DMS53 treated with DMSO at 0.1 percent for 48 hours (cell line): Measurements from ENCODE around the gene FNBP1.
"Not testable (repeated sequence)": the region's sequence is repeated elsewhere in the genome, so short reads cannot be mapped to it uniquely, and the experiment has no call there.

Experiments used
- DNase-seq: peaks from one replicate; lab custom pipeline; 2025; ENCODE audit not compliant: unreplicated experiment; lab: John Stamatoyannopoulos, UW

FNBP1 gene

GRCh38 chr9:129962889-129963703, 79.9 kb downstream of the FNBP1 start:
- peak; percentile 11 for DNase-seq

GRCh38 chr9:129962451-129962864, 80.5 kb downstream of the FNBP1 start:
- no peak for DNase-seq

- no peak for DNase-seq
Measured at GRCh38 chr9:129958796-129959195, 84.2 kb downstream of the FNBP1 start.

DNA sequence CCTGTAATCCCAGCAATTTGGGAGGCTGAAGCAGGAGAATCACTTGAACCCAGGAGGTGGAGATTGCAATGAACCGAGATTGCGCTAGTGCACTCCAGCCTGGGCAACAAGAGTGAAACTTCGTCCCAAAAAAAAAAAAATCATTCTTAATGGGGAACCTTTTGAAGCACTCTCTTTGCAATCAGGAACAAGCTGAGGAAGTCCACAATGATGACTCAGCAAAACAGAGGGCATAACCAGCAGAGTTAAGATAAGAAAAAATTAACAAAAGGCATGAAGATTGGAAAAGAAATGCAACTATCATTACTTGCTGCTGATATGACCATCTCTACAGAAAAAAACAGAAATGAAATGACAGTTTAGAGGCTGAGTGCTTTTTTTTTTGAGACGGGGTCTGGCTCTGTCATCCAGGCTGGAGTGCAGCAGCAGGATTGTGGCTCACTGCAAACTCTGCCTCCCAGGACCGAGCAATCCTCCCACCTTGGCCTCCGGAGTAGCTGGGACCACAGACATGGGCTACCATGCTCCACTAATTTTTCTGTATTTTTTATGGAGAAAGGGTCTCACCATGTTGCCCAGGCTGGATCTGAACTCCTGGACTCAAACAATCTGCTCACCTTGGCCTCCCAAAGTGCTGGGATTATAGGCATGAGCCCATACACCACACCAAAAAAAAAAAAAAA, 88.0 kb downstream of the FNBP1 start:
- DNase-seq = no peak

- DNase-seq = no peak
Measured at GRCh38 chr9:129953736-129954135, 89.3 kb downstream of the FNBP1 start.

DNA sequence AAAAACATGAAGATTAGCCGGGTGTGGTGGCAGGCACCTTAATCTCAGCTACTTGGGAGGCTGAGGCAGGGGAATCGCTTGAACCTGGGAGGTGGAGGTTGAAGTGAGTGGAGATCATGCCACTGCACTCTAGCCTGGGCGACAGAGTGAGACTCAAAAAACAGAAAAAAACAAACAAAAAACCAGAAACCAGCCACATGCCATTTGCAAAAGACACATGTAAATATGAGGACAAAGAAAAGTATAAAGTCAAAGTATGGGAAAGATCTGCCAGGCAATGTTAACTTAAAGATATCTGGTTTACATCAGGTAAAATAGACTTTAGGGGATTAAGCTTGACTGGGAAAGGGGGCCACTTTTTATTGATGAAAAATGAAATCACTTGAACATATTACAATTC, 90.7 kb downstream of the FNBP1 start:
- DNase-seq = no peak

- no peak for DNase-seq
Measured at GRCh38 chr9:129949821-129950220, 93.2 kb downstream of the FNBP1 start.

DNA sequence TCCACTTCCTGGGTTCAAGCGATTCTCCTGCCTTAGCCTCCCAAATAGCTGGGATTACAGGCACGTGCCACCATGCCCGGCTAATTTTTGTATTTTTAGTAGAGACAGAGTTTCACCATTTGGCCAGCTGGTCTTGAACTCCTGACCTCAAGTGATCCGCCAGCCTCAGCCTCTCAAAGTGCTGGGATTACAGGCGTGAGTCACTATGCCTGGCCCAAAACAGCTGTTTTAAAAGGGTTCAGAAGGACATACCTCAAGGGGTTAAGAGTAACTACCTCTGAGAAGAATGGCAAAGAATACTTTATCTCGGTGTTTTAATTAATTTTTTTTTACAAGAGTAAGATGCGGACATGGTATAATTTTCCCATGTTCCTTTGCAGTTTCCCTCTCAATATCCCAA, 94.4 kb downstream of the FNBP1 start:
- DNase-seq = not testable (repeated sequence)

DNA sequence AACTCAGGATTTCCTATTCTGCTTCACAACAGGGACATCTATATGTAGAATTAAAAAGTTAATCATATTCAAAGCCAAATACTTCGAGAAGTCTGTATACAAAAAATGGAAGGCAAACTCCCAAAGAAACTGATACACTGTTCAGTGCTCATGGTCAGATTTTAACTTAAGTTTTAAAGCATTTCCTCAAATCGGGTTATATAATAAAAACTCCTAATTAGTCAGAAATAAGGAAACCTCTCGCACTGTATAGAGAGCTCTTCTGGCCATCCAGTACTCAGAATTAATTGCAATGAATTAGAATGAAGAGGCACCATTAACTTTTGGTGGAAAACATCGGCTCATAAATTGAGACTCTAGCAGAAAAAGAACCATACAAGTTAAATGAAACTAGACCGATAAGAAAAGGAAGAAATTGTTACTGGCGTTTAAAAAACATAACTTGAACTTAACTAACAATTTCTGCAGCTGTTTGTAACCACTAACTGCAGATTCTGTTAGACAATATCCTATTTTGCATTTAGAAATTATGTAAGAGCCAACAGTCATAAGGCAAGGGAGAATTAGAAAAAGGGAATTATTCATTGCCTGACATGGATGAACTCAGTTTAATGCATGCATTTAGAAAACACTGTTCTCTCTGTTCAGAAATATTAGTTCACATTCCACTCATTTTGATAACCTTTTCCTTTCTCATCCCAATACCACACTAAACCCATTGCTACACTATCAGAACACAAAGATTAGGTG, 96.6 kb downstream of the FNBP1 start:
- no peak for DNase-seq

DNA sequence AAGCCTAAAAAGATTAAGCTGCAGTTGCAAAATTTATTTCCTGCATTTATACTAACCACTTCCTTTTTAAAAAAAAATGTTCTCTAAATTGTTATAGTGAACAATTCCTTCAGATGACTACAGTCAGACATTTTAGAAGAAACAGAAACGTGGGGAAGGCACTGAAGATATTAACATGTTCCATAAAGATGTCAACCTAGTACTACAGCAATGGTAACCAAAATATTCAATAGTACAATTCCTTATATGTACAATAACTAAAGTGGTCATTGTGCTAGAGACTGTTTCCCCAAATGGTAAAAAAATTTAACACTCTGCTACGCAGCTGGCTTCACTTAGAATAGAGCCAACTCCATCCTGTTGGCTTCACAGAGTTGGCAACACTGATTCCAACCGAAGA, 97.7 kb downstream of the FNBP1 start:
- DNase-seq = no peak

DNA sequence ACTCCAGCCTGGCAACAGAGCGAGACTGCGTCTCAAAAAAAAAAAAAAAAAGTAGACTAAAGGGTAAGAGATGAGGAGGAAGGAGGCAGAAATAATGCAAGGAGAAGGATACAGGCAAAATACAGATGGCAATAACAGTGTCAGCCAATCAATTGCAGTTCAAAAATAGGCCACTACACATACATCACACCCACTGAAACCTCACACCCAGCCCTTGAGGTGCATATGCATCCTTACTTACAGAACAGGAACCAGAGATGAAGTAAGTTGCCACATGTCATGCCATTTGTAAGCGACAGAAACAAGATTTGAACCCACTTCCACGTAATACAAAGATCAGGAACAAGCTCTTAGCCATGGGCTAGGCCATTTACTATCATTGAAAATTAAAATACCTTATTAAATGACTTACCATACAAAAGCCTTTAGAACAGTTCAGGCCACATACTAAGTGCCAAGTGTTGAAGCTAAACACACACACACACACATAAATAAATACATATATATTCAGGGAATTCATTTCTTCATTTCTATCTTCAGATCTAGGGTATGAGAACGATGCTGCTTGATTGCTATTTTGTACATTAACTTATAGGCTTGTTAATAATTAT, 98.4 kb downstream of the FNBP1 start:
- DNase-seq = no peak

DNA sequence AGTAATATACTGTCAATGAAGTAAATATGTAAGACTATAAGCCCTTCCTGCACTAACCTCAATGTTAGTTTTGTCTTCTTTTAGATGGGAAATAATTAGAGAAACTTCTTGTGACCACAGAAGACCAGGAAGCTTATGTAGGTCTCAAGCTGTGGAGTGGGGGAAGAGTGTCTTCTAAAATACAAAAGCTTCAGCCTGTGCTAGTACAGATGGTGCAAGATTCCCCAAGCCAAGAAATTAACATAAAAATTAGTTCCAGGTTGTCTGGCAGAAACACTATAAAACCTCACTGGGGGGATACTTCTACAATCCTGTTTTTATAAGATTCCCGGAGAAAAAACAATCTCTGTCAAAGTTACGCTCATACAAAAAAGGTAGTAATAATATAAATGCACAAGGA, 103.6 kb downstream of the FNBP1 start:
- no peak for DNase-seq

- no peak for DNase-seq
Measured at GRCh38 chr9:129938291-129938979, 104.6 kb downstream of the FNBP1 start.

GRCh38 chr9:129937879-129938278, 105.1 kb downstream of the FNBP1 start:
- DNase-seq = not testable (repeated sequence)

GRCh38 chr9:129936222-129936621, 106.8 kb downstream of the FNBP1 start:
- no peak for DNase-seq

GRCh38 chr9:129934780-129935179, 108.2 kb downstream of the FNBP1 start:
- no peak for DNase-seq

DNA sequence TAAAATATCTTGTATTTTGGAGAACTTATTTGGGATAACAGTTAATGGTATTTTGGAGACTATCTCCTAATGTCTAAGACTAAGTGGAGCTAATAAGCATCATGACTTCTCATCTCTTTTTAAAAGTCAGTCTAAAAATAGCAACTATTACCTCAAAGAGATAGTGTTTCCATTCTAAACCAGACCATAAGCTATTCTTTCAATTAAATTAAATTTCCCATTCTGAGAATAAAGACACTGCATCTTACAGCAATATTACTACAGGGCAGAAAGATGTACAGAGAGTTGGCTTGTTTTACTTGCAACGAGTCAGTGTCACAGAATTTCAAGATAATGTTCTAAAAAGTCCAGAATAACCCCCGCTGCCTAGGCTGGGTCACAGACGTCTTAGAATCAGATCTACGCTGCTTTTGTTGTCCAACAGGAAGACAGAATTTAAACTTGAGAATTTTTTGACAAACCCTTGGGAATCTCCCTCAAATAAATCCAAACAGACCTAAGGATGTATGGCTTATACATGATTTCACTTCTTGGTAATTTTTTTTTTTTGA, 108.9 kb downstream of the FNBP1 start:
- DNase-seq = no peak

DNA sequence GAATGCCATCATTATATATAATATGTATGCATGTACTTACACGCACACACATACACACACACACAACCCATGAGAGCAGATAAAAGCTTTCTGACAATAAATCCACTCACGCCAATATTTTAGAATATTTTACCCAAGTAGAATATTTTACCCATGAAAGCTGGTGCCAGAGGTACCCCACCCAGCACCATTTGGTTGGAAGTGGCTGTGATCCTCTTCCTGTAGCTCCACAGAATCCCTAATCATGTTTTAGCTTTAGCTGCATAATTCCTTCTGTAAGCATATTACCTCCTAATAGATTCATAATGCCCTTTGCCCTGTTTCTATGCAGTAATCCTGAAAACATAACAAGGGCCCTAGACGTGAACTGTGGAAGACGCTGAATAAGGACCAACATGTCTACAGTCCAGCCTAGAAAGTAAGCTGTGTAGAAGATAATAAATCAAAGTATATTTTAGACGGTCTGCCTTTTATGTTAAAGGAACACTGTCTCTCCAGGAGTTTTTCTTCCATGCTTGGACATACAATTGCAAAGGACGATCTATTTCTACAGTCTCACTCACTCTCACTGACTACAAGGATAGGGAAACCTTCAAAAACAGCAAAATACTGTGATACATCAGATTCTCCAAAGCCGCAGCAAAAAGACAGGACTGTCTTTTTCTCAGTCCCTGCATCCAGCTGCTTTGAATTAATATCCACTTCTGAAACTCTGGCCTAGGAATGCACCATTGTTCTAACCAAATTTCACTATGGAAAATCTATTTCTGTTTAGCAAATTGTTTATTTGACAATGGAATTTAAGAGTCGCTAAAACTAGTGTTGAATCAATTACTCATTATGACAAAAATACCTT, 109.6 kb downstream of the FNBP1 start:
- DNase-seq = no peak

DNA sequence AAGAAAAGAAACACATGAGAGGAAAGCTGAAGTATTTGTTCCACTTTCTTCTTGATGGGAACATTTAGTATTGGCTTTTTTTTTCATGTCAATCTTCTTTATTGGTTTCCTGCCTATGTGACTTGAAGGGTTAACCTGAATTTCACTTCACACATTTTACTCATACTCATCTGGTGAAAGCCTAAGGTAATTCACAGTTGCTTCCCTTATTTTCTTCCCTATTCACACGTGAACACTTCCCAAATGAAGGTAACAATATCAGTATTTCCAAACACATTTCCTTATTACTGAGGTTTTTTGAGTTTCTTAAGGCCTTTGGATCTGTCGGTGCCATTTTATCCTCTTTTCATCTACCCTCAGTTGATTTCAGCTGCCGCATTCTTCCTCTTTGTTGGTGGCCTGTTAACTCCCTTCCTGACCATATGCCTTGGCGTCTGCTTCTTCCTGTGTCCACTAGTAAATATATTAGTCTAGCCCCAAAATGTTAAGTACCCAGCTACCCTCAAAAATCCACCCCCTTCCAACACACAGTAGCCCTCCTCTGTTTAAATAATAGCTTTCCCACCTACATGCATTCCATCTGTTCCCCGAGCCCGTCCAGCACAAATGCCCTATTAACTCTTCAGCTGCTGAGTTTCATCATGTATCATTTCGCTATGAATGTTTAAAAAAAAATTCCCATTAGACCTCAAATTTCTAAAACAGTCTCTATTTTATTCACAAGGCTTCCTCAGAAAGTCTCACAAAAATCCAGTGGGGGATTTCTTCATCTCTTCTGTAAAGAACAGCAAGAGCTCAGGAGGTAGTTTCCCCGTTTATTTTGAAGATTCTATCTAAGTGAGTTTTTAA, 110.5 kb downstream of the FNBP1 start:
- no peak for DNase-seq
